Left renal pelvis (tissue), 4 donors: ENCODE measurements around the gene MAP3K6. TPM values are rescaled to one million over a fixed set of nuclear protein-coding genes. Genes with fewer than 3 reads are reported as not detected.
"Not testable (repeated sequence)": the region's sequence is repeated elsewhere in the genome, so short reads cannot be mapped to it uniquely, and the experiment has no call there.

Source experiments
- DNase-seq, 4 donors: peaks; one replicate each; pipeline ENCODE4 v3.0.0-alpha.2; 2013; ENCODE audit warnings: low read depth in 4 of 4, low spot score in 3 of 4
- polyA plus RNA-seq, 4 donors: library from polyadenylated mRNA; unstranded; fragments of 120-200 nt; gene quantifications; one replicate each; pipeline ENCODE4 v1.2.1, GENCODE V29; 2013; ENCODE audit not compliant: insufficient read length in 4 of 4

The MAP3K6 gene
- 10 to 100 TPM in 1 of 4 donors, 1 to 10 TPM in 3; 9.0 to 15.1 (median 9.5) TPM for polyA plus RNA-seq

GRCh38 chr1:27366411-27367159 lies at the start of gene MAP3K6:
TSS of gene MAP3K6 (minus strand) at chr1:27366961. CDS start at chr1:27366597, 364 bp downstream.
- no peak for DNase-seq

GRCh38 chr1:27414091-27414490 lies 47.3 kb upstream of the MAP3K6 start:
- no peak for DNase-seq

DNA sequence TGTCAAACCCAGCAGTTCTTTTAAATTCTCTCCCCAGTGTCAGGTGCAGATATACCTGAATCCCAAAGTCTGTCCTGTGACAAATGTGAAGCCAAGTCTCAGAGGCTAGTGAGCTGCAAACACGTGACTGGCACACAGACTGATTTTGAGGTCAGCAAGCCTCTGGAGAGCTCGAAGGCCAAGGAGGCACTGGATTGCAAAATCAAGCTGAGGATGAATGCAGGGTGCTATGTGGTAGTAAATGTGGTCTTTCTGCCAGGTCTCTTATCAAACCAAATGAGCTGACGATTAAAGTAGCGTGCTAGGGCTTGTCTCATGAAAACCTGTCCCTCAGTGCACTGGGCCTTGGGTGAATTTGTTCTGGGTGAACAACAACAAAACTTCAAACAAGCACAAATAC lies 46.2 kb upstream of the MAP3K6 start:
- no peak for DNase-seq

GRCh38 chr1:27412502-27412901 lies 45.7 kb upstream of the MAP3K6 start:
- DNase-seq, result no peak

- no peak for DNase-seq
Observed at GRCh38 chr1:27410709-27411108, 43.9 kb upstream of the MAP3K6 start.

- no peak for DNase-seq
Observed at GRCh38 chr1:27409669-27410068, 42.9 kb upstream of the MAP3K6 start.

DNA sequence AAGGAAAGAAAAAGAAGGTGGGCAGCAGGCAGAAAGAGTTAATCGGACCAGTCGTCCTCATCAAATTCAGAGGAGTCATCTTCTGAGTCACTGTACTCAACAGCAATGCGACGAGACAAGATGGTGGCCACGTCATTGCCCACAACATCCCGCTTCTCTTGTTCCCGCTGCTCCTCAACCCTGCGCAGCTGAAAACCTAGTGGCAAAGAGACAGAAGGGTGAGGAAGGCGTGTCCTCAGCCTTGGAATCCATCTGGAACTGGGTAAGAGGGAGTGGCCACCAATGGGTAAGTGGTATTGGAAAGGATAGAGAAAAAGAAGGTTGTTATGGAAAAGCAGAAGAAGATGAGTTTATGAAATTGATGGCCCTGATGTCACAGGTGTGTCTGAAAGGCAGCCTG lies 41.4 kb upstream of the MAP3K6 start:
- DNase-seq, result no peak

DNA sequence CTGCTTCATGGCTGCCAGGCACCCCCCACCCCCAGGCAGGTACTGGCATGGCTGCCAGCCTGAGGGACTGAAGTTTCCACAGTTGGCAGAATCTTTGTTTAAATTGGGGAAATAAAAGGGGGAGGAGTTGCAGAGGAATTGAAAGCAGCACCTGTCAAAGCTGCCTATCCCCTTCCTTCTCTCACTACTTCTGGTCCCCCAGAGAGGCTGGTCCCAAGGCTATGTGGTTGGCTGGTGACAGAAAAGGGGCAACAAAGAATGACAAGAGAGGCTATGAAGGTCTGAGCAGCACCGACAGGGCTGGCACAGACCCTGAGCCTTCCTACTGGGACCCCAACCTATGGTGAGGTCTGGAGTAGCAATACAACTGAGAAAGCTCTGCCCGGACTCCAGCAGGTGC lies 40.0 kb upstream of the MAP3K6 start:
- DNase-seq, result not testable (repeated sequence)

DNA sequence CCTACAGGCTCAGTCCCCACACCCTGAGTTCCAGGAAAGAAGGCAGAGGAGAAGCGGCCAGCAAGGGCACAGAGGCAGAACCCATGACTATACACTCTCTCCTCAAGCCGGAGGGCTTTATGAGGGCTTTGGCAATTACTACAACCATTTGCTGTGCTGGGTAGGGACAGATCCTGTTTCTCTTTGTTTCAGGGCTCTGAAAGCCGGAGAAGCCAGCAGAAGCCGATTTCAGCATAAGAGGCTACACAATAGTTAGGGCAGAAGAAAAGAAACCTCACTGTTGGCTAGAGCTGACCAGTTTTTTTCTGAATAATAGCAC lies 39.6 kb upstream of the MAP3K6 start:
- no peak for DNase-seq

DNA sequence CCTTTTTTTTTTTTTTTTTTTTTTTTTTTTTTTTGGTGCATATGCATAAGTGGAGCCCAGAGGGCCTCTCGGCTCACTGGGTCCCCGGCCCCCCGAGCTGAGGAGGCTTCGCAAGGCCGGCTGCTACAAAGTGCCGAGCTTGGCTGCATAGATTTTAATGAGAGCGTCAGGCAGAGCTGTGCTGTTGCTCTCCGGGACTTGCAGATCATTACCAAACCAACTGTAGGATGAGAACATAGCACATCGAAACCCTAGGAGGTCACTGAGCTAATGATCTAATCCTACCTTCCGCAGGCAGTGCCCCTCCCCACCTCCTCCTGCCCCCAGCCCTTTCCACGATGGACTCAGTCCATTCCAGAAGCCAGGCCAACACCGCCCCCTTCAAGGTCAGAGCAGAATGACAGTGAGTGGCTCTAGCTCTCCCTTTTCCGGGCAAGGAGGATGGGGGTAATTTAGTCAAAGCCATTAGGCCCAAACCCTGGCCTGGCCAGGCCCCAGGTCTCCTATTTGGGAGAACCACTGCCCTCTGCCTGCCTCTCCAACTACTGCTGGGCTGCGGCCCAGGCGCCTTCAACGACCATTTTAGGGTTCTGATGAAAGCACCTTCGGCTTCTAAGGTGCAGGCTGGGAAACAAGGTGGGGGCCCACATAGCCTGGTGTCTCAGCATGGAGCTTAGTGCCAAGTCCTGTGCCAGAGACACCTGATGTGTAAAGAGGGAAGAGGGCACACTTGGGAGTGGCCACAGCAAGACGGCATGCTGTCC lies 39.0 kb upstream of the MAP3K6 start:
- DNase-seq, result not testable (repeated sequence)

DNA sequence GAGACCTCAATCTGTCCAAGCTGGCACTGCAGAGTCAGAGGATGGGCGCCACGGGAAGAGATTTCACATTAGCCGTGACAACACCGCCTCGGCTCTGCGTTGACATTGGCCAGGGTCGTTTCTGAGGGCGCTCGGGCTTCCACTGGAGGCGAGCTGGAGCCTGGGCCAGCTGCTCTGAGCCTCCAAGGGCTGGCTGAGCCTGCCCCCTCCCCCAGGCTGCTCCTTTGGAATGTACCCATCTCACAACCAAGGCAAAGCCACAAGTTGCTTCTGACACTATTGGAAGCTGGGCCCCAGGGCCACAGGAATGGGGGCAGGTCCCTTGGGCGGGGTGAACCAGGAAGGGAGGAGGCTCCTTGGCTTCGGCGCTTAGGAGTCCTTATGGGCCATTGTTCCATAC lies 38.3 kb upstream of the MAP3K6 start:
- DNase-seq, result no peak

- no peak for DNase-seq
Observed at GRCh38 chr1:27403931-27404330, 37.2 kb upstream of the MAP3K6 start.

DNA sequence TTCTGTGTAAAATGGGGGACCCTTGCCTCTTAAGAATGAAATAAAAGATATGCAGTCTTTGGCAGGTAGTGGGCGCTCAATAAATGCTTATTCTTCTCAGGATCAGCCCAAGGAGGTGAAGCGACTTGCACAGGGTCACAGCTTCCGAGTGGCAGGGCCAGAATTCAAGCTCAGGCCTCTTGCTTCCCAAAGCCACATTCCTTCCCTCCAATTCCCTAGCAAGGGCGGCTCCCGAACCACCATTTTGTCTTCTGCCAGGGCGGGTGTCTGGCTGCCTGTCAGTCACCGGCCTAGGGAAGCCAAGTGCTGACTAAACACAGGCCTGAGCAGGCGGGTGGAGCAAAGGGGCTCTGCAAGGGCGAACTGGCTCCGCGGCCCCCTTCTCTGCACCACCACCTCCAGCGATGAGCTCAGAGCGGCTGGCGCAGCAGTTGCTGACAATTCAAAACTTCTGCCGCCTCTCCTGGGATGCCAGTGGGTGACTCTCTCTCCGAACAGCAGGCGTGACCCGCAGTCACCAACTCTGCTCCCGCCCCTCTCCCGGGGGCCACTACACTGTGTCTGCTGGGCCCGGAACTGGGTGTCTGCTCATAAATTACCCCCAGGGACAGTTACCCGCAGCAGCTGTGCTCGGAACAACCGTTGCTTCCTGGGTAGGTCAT lies 36.4 kb upstream of the MAP3K6 start:
- DNase-seq, result no peak

DNA sequence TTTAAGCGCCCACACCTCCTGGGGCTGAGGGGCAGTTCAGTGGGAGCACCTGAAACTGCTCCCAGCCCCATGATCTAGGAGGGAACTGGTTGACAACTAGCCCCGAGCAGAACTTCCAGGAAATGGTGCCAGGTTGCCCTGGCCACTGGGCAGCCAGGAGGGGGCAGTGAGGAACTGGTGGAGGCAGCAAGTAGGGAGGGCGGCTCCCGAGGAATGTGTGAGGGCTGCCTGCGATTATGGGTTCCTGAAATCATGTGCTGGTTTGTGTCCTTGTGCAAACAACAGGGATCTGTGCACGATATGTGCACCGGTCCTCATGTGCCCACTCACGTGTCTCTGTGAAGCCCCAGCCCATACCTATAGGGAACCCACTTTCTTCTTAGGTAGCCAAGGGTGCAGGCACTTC lies 35.6 kb upstream of the MAP3K6 start:
- DNase-seq, result no peak

DNA sequence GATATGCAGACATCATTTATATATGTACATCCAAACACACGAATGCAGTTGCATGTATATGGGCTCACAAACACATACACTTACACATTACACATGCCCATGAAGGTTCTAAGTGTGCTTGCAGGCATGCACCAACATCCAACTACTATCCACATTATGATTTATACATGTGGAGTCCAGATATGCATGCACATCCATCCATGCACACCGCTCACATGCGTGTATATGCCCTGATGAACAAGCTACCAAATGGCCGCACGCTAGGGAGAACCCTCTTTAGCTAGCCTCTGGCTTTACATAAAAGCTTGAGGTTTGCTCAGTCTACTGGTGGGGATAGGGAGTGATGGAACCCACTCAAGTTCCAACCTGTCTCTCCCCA lies 34.2 kb upstream of the MAP3K6 start:
- no peak for DNase-seq

- DNase-seq, result no peak
Observed at GRCh38 chr1:27400082-27400962, 33.6 kb upstream of the MAP3K6 start.

DNA sequence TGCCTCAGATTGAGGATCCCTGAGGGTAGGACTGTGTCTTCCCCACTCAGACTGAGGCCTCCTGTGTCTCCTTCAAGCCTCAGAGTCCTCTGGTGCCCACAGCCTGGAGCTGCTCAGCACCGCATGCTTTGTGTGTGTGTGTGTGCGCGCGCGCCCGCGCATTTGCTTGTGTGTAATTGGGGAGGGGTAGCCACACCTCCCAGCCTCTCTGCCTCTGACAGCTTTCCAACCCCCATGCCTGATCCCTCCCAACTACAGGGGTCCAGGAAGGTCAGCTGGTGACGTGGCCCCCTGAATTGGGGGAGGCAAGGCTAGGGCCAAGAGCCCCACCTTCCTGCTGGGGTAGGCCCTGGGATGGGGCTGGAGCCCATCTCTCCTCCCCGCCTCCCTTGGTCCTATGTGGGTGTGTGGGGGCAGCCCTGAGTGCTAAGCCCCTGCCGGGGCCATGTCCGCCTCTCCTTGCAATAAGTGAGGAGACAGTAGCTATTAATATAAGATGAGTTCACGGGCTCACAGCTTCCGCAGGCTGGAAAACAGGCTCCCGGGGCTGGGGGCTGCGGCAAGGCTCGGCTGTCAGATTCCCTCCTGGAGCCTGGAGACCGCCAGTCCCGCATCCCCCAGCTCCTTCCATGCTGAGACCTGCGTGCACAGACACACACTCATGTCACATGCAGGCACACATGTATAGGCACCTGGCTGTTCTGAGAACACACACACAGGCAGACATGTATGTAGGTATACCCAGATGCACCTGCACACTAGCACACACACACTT lies 32.7 kb upstream of the MAP3K6 start:
- DNase-seq, result no peak

DNA sequence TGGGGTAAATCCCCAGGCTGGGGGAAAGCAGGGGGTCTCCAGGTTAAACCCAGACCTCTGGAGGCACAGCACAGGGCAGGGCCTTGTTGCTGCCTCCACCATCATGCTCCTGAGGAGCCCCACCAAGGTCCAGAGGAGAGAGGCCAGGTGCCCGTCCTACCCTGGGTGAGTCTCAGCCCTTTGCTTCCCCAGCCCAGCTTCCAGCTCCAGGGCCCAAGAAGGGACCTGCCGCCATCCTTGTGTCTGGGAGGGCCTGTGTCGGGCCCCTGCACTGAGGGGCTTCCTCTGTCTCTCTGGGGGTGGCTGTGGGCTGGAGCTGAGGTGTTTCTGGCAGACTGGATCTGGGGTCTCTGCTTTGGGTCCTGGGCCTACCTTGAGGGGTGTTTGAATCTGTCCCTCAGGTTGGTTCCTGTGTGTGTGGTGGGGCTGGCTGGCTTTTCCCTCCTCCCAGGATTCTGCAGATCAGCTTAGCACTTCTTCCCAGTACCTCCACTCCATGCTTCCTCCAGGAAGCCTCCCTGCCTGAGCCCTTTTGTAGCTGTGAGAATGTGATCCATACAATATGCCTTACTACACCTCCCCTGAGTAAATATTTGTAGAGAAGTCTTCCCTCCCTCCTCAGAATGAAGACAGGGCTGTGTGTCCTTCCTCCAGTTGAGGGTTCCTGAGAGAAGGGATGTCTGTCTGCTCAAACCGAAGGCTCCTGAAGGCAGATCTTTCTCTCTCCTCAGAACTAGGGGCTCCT lies 31.8 kb upstream of the MAP3K6 start:
- no peak for DNase-seq

GRCh38 chr1:27397749-27398148 lies 31.0 kb upstream of the MAP3K6 start:
- no peak for DNase-seq
